IgD-negative memory B cell (primary cell): ENCODE measurements around the gene TMEM179. TPM values are rescaled to one million over a fixed set of nuclear protein-coding genes. Genes with fewer than 3 reads are reported as not detected.
A peak's percentile ranks its signal among the peaks of the same experiment; 100 is the strongest.

ENCODE experiments used
- H3K27ac Mint-ChIP-seq, 3 donors: one replicate each; pipeline ENCODE4 v1.8.0; 2020 to 2022; ENCODE audit warnings: mild to moderate bottlenecking in 3 of 3, mixed read lengths in 3 of 3, moderate library complexity in 1 of 3
- H3K27me3 Mint-ChIP-seq: one replicate; pipeline ENCODE4 v1.8.0; 2021; ENCODE audit warnings: mixed read lengths
- H3K36me3 Mint-ChIP-seq: one replicate; pipeline ENCODE4 v1.8.0; 2020; ENCODE audit warnings: mild to moderate bottlenecking, mixed read lengths
- H3K4me1 Mint-ChIP-seq, 3 donors: one replicate each; pipeline ENCODE4 v1.8.0; 2020 to 2022; ENCODE audit warnings: mixed read lengths in 3 of 3, mild to moderate bottlenecking in 1 of 3
- H3K4me3 Mint-ChIP-seq, 4 donors: one replicate each; pipeline ENCODE4 v1.8.0; 2020 to 2022; ENCODE audit warnings: mild to moderate bottlenecking in 4 of 4, mixed read lengths in 4 of 4, moderate library complexity in 3 of 4
- H3K9me3 Mint-ChIP-seq, 3 donors: one replicate each; pipeline ENCODE4 v1.8.0; 2020 to 2021; ENCODE audit warnings: mixed read lengths in 3 of 3, mild to moderate bottlenecking in 1 of 3
- polyA plus RNA-seq: library from polyadenylated mRNA; unstranded; fragments of 300-500 nt; fragmentation: Illumina TruSeq; gene quantifications from one replicate; pipeline ENCODE4 v1.2.3, GENCODE V29; 2021

TMEM179 gene
- polyA plus RNA-seq, 1 donor from 2014 or later, result not detected

GRCh38 chr14:104579507-104579906 lies 25.1 kb downstream of the TMEM179 start, which contains the start of gene C14orf180:
Gene C14orf180 (plus strand): TSS chr14:104579764. CDS start chr14:104586431, 6,667 bp downstream.
- Mint-ChIP-seq H3K4me3 (no peak within 1 kb of the TSS), H3K4me1 (peaks cover 0 to 2% (median 0%) of the 10 kb centered on the region in 3 donors), H3K27ac (no peak within 1 kb of the TSS), H3K9me3 (no peaks in the 10 kb centered on the region), H3K36me3 (no peaks in the 10 kb centered on the region), H3K27me3 (peaks cover 4% of the 10 kb centered on the region)

GRCh38 chr14:104578321-104578720 lies 26.3 kb downstream of the TMEM179 start:
- H3K27me3 Mint-ChIP-seq, result peaks cover 4% of the 10 kb centered on the region
- no peaks in the 10 kb centered on the region for H3K9me3 Mint-ChIP-seq
- H3K4me3 Mint-ChIP-seq, result no peak overlapping the region
- no peaks in the 10 kb centered on the region for H3K4me1 Mint-ChIP-seq
- no peaks in the 10 kb centered on the region for H3K36me3 Mint-ChIP-seq
- H3K27ac Mint-ChIP-seq, result no peak overlapping the region

GRCh38 chr14:104577847-104578301 lies 26.7 kb downstream of the TMEM179 start:
- H3K4me1 Mint-ChIP-seq, result no peaks in the 10 kb centered on the region
- no peaks in the 10 kb centered on the region for H3K36me3 Mint-ChIP-seq
- no peak overlapping the region for H3K27ac Mint-ChIP-seq
- H3K4me3 Mint-ChIP-seq, result no peak overlapping the region
- no peaks in the 10 kb centered on the region for H3K9me3 Mint-ChIP-seq
- peaks cover 4% of the 10 kb centered on the region for H3K27me3 Mint-ChIP-seq

- H3K9me3 Mint-ChIP-seq, result no peaks in the 10 kb centered on the region
- no peaks in the 10 kb centered on the region for H3K36me3 Mint-ChIP-seq
- H3K4me3 Mint-ChIP-seq, result no peak overlapping the region
- H3K27me3 Mint-ChIP-seq, result peaks cover 2% of the 10 kb centered on the region
- peaks cover 0 to 2% (median 0%) of the 10 kb centered on the region in 3 donors for H3K4me1 Mint-ChIP-seq
- no peak overlapping the region for H3K27ac Mint-ChIP-seq
Observed at GRCh38 chr14:104577426-104577825, 27.1 kb downstream of the TMEM179 start.

GRCh38 chr14:104576970-104577332 lies 27.6 kb downstream of the TMEM179 start:
- H3K4me1 Mint-ChIP-seq, result peaks cover 0 to 2% (median 0%) of the 10 kb centered on the region in 3 donors
- no peaks in the 10 kb centered on the region for H3K9me3 Mint-ChIP-seq
- no peaks in the 10 kb centered on the region for H3K36me3 Mint-ChIP-seq
- H3K27me3 Mint-ChIP-seq, result peaks cover 2% of the 10 kb centered on the region
- H3K4me3 Mint-ChIP-seq, result no peak overlapping the region
- H3K27ac Mint-ChIP-seq, result no peak overlapping the region

- Mint-ChIP-seq H3K9me3 (no peaks in the 10 kb centered on the region), H3K4me3 (no peak overlapping the region), H3K27me3 (peaks cover 2% of the 10 kb centered on the region), H3K36me3 (no peaks in the 10 kb centered on the region), H3K4me1 (peaks cover 0 to 2% (median 0%) of the 10 kb centered on the region in 3 donors), H3K27ac (no peak overlapping the region)
Observed at GRCh38 chr14:104576232-104576969, 28.2 kb downstream of the TMEM179 start.

- no peaks in the 10 kb centered on the region for H3K9me3 Mint-ChIP-seq
- peaks cover 2% of the 10 kb centered on the region for H3K27me3 Mint-ChIP-seq
- H3K4me1 Mint-ChIP-seq, result peaks cover 0 to 2% (median 0%) of the 10 kb centered on the region in 3 donors
- H3K4me3 Mint-ChIP-seq, result no peak overlapping the region
- no peak overlapping the region for H3K27ac Mint-ChIP-seq
- no peaks in the 10 kb centered on the region for H3K36me3 Mint-ChIP-seq
Observed at GRCh38 chr14:104574978-104575583, 29.5 kb downstream of the TMEM179 start.

- Mint-ChIP-seq H3K4me3 (no peak overlapping the region), H3K36me3 (no peaks in the 10 kb centered on the region), H3K4me1 (peaks cover 0 to 2% (median 0%) of the 10 kb centered on the region in 3 donors), H3K27ac (no peak overlapping the region), H3K27me3 (peaks cover 2% of the 10 kb centered on the region), H3K9me3 (no peaks in the 10 kb centered on the region)
Observed at GRCh38 chr14:104574536-104574935, 30.0 kb downstream of the TMEM179 start.

GRCh38 chr14:104573930-104574329 lies 30.6 kb downstream of the TMEM179 start:
- H3K36me3 Mint-ChIP-seq, result no peaks in the 10 kb centered on the region
- H3K9me3 Mint-ChIP-seq, result no peaks in the 10 kb centered on the region
- H3K4me1 Mint-ChIP-seq, result peaks cover 0 to 2% (median 0%) of the 10 kb centered on the region in 3 donors
- H3K4me3 Mint-ChIP-seq, result no peak overlapping the region
- H3K27ac Mint-ChIP-seq, result no peak overlapping the region
- no peaks in the 10 kb centered on the region for H3K27me3 Mint-ChIP-seq

GRCh38 chr14:104572668-104573067 lies 31.9 kb downstream of the TMEM179 start:
- Mint-ChIP-seq H3K4me3 (no peak overlapping the region), H3K4me1 (peaks cover 0 to 2% (median 0%) of the 10 kb centered on the region in 3 donors), H3K27ac (no peak overlapping the region), H3K36me3 (no peaks in the 10 kb centered on the region), H3K27me3 (no peaks in the 10 kb centered on the region), H3K9me3 (no peaks in the 10 kb centered on the region)

- Mint-ChIP-seq H3K4me3 (no peak overlapping the region), H3K9me3 (no peaks in the 10 kb centered on the region), H3K36me3 (no peaks in the 10 kb centered on the region), H3K4me1 (peaks cover 0 to 2% (median 0%) of the 10 kb centered on the region in 3 donors), H3K27ac (no peak overlapping the region), H3K27me3 (peaks cover 2% of the 10 kb centered on the region)
Observed at GRCh38 chr14:104572024-104572626, 32.4 kb downstream of the TMEM179 start.

GRCh38 chr14:104571246-104571645 lies 33.3 kb downstream of the TMEM179 start:
- Mint-ChIP-seq H3K4me3 (no peak overlapping the region), H3K27ac (no peak overlapping the region), H3K4me1 (peaks cover 0 to 2% (median 0%) of the 10 kb centered on the region in 3 donors), H3K9me3 (no peaks in the 10 kb centered on the region), H3K36me3 (no peaks in the 10 kb centered on the region), H3K27me3 (peaks cover 5% of the 10 kb centered on the region)

GRCh38 chr14:104569435-104569834 lies 35.1 kb downstream of the TMEM179 start:
- Mint-ChIP-seq H3K36me3 (no peaks in the 10 kb centered on the region), H3K4me3 (no peak overlapping the region), H3K27ac (no peak overlapping the region), H3K9me3 (no peaks in the 10 kb centered on the region), H3K27me3 (peaks cover 12% of the 10 kb centered on the region), H3K4me1 (peaks cover 0 to 2% (median 0%) of the 10 kb centered on the region in 3 donors)

- peak overlapping the region in 1 of 4 donors; percentile 23 for H3K4me3 Mint-ChIP-seq
Observed at GRCh38 chr14:104568620-104569019, 36.0 kb downstream of the TMEM179 start.

GRCh38 chr14:104567957-104568225 lies 36.7 kb downstream of the TMEM179 start:
- Mint-ChIP-seq H3K36me3 (no peaks in the 10 kb centered on the region), H3K4me3 (no peak overlapping the region), H3K27me3 (peaks cover 15% of the 10 kb centered on the region)

More at GRCh38 chr14:104568620-104569019, 36.0 kb downstream of the TMEM179 start:
- Mint-ChIP-seq H3K36me3 (no peaks in the 10 kb centered on the region), H3K9me3 (no peaks in the 10 kb centered on the region), H3K4me1 (peaks cover 0 to 3% (median 1%) of the 10 kb centered on the region in 3 donors), H3K27me3 (peaks cover 15% of the 10 kb centered on the region), H3K27ac (no peak overlapping the region)

More at GRCh38 chr14:104567957-104568225, 36.7 kb downstream of the TMEM179 start:
- Mint-ChIP-seq H3K4me1 (peaks cover 0 to 3% (median 1%) of the 10 kb centered on the region in 3 donors), H3K27ac (no peak overlapping the region), H3K9me3 (no peaks in the 10 kb centered on the region)
